HEK293 (cell line): ENCODE data around the gene NDUFA3.

Experiments
- CTCF ChIA-PET: fragments of 350-600 bp; formaldehyde crosslinking; extraction: SDS; loops from one replicate; lab custom pipeline; 2021; ENCODE audit warnings: antibody characterized with exemption; lab: Yijun Ruan, JAX
- POLR2A ChIA-PET: fragments of 300-600 bp; formaldehyde crosslinking; extraction: SDS; loops from one replicate; lab custom pipeline; 2020; ENCODE audit warnings: antibody characterized with exemption, inconsistent platforms; lab: Yijun Ruan, JAX
- H3K27ac ChIP-seq: fragments of 200-500 bp; sonication (Bioruptor generic); 2 replicates; pipeline ENCODE4 v1.5.1; 2014; ENCODE audit warnings: low read depth, low read length, control low read depth, inconsistent platforms; ENCODE audit errors: extremely low read depth
- H3K36me3 ChIP-seq, 2 experiments: fragments of 200-500 bp in 1 of 2; sonication (Bioruptor generic) in 1 of 2; 1 replicate in 1 of 2; 2 replicates in 1 of 2; pipeline ENCODE4 v1.5.1; 2014 to 2017; ENCODE audit warnings: inconsistent platforms in 2 of 2, low read length in 2 of 2; ENCODE audit not compliant: control insufficient read depth in 2 of 2, insufficient read depth in 1 of 2
- H3K4me1 ChIP-seq: fragments of 200-500 bp; sonication (Bioruptor generic); 2 replicates; pipeline ENCODE4 v1.5.1; 2014; ENCODE audit warnings: mild to moderate bottlenecking, low read length, inconsistent platforms; ENCODE audit not compliant: control insufficient read depth, insufficient read depth
- H3K4me3 ChIP-seq: 2 replicates; pipeline ENCODE4 v1.5.1; 2011; ENCODE audit warnings: low read depth, mild to moderate bottlenecking, control low read depth, low read length, moderate library complexity
- H3K9me3 ChIP-seq: fragments of 200-500 bp; sonication (Bioruptor generic); 2 replicates; pipeline ENCODE4 v1.5.1; 2014; ENCODE audit warnings: low read depth, low read length, inconsistent platforms; ENCODE audit not compliant: control insufficient read depth, insufficient read depth
- GLI2 ChIP-seq: fragments of 450-650 bp; formaldehyde crosslinking; IDR thresholded peaks from 2 replicates; pipeline ENCODE4; 2017; ENCODE audit warnings: missing biosample characterization, missing genetic modification characterization, low read depth, borderline replicate concordance
- KLF10 ChIP-seq: fragments of 450-650 bp; IDR thresholded peaks from 2 replicates; pipeline ENCODE4 v1.5.1; 2018; ENCODE audit warnings: missing biosample characterization, mild to moderate bottlenecking, missing genetic modification characterization
- KLF8 ChIP-seq: fragments of 450-650 bp; formaldehyde crosslinking; IDR thresholded peaks from 2 replicates; pipeline ENCODE4 v1.5.1; 2016; ENCODE audit warnings: missing biosample characterization, missing genetic modification characterization
- PRDM1 ChIP-seq: fragments of 450-650 bp; formaldehyde crosslinking; IDR thresholded peaks from 2 replicates; pipeline ENCODE4; 2016; ENCODE audit warnings: missing biosample characterization, missing genetic modification characterization
- REPIN1 ChIP-seq: fragments of 450-650 bp; formaldehyde crosslinking; IDR thresholded peaks from 2 replicates; pipeline ENCODE4 v1.5.1; 2017; ENCODE audit warnings: missing biosample characterization, missing genetic modification characterization, low read depth
- ZBTB17 ChIP-seq: fragments of 450-650 bp; formaldehyde crosslinking; IDR thresholded peaks from 2 replicates; pipeline ENCODE4 v1.5.1; 2016; ENCODE audit warnings: missing biosample characterization, missing genetic modification characterization
- ZBTB7A ChIP-seq: fragments of 450-650 bp; formaldehyde crosslinking; IDR thresholded peaks from 2 replicates; pipeline ENCODE4 v1.5.1; 2016; ENCODE audit warnings: low read depth, missing biosample characterization, missing genetic modification characterization
- ZEB2 ChIP-seq: fragments of 450-650 bp; formaldehyde crosslinking; IDR thresholded peaks from 2 replicates; pipeline ENCODE4 v1.5.1; 2016; ENCODE audit warnings: missing biosample characterization, missing genetic modification characterization
- ZFP41 ChIP-seq: fragments of 450-650 bp; formaldehyde crosslinking; IDR thresholded peaks from 2 replicates; pipeline ENCODE4 v1.5.1; 2016; ENCODE audit warnings: missing biosample characterization, missing genetic modification characterization, borderline replicate concordance
- ZIC2 ChIP-seq: fragments of 450-650 bp; formaldehyde crosslinking; IDR thresholded peaks from 2 replicates; pipeline ENCODE4 v1.5.1; 2016; ENCODE audit warnings: missing biosample characterization, missing genetic modification characterization
- ZNF10 ChIP-seq: fragments of 450-650 bp; formaldehyde crosslinking; IDR thresholded peaks from 2 replicates; pipeline ENCODE4 v1.5.1; 2017; ENCODE audit warnings: missing biosample characterization, missing genetic modification characterization
- ZNF174 ChIP-seq: fragments of 450-650 bp; formaldehyde crosslinking; IDR thresholded peaks from 2 replicates; pipeline ENCODE4 v1.5.0; 2017; ENCODE audit warnings: missing biosample characterization, mild to moderate bottlenecking, missing genetic modification characterization
- ZNF214 ChIP-seq: fragments of 450-650 bp; formaldehyde crosslinking; IDR thresholded peaks from 2 replicates; pipeline ENCODE4 v1.5.1; 2017; ENCODE audit warnings: missing biosample characterization, mild to moderate bottlenecking, missing genetic modification characterization, borderline replicate concordance
- ZNF221 ChIP-seq: fragments of 450-650 bp; formaldehyde crosslinking; IDR thresholded peaks from 2 replicates; pipeline ENCODE4 v1.5.1; 2017; ENCODE audit warnings: missing biosample characterization, missing genetic modification characterization, borderline replicate concordance
- ZNF473 ChIP-seq: fragments of 450-650 bp; formaldehyde crosslinking; IDR thresholded peaks from 2 replicates; pipeline ENCODE4 v1.5.1; 2017; ENCODE audit warnings: missing biosample characterization, missing genetic modification characterization
- ZNF558 ChIP-seq: fragments of 450-650 bp; formaldehyde crosslinking; IDR thresholded peaks from 2 replicates; pipeline ENCODE4 v1.5.1; 2016; ENCODE audit warnings: missing biosample characterization, missing genetic modification characterization
- ZNF560 ChIP-seq: fragments of 450-650 bp; formaldehyde crosslinking; IDR thresholded peaks from 2 replicates; pipeline ENCODE4 v1.5.1; 2017; ENCODE audit warnings: missing biosample characterization, missing genetic modification characterization, borderline replicate concordance
- ZNF658 ChIP-seq: fragments of 450-650 bp; formaldehyde crosslinking; IDR thresholded peaks from 2 replicates; pipeline ENCODE4; 2016; ENCODE audit warnings: missing biosample characterization, missing genetic modification characterization
- ZNF677 ChIP-seq: fragments of 450-650 bp; IDR thresholded peaks from 2 replicates; pipeline ENCODE4 v1.5.0; 2018; ENCODE audit warnings: missing biosample characterization, mild to moderate bottlenecking, missing genetic modification characterization, moderate library complexity
- ZNF747 ChIP-seq: fragments of 450-650 bp; formaldehyde crosslinking; IDR thresholded peaks from 2 replicates; pipeline ENCODE4 v1.5.1; 2016; ENCODE audit warnings: missing biosample characterization, missing genetic modification characterization
- ZNF785 ChIP-seq: fragments of 450-650 bp; formaldehyde crosslinking; IDR thresholded peaks from 2 replicates; pipeline ENCODE4 v1.5.1; 2016; ENCODE audit warnings: missing biosample characterization, missing genetic modification characterization
- TF ChIP-seq, protein P1 (sequence below): fragments of 450-650 bp; formaldehyde crosslinking; conservative IDR thresholded peaks from 2 replicates; pipeline ENCODE4 v1.5.1; 2016; ENCODE audit warnings: low read depth, missing biosample characterization, missing genetic modification characterization
- TF ChIP-seq, protein P2 (sequence below): fragments of 450-650 bp; formaldehyde crosslinking; IDR thresholded peaks from 2 replicates; pipeline ENCODE4 v1.5.1; 2016; ENCODE audit warnings: missing biosample characterization, missing genetic modification characterization, low read depth
- TF ChIP-seq, protein P3 (sequence below): fragments of 450-650 bp; formaldehyde crosslinking; IDR thresholded peaks from 2 replicates; pipeline ENCODE4 v1.5.1; 2016; ENCODE audit warnings: missing biosample characterization, missing genetic modification characterization
- TF ChIP-seq, protein P4 (sequence below): fragments of 450-650 bp; formaldehyde crosslinking; IDR thresholded peaks from 2 replicates; pipeline ENCODE4 v1.5.1; 2016; ENCODE audit warnings: missing biosample characterization, missing genetic modification characterization, borderline replicate concordance
- TF ChIP-seq, protein P5 (sequence below): sonication (generic); formaldehyde crosslinking; IDR thresholded peaks from 2 replicates; pipeline ENCODE4 v1.8.1; 2022; ENCODE audit warnings: mild to moderate bottlenecking, moderate library complexity, missing genetic modification reagents

Gene NDUFA3

DNA sequence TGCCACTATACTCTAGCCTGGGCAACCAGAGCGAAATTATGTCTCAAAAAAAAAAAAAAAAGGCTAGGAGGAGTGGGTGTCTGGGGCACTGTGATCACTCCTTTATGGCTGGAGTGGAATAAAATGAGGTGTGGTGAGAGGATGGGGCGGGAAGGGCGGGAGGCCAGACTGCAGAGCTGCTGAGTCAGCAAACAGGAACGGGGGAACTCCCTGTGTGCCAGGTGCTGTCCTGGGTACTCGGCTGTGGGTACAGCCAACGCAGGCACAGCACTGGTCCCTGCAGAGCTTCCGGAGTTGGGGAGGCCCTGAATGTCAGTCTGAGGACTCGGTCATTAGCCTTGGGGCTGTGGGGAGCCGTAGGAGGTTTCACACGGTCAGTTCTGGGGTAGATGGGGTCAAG, 18.6 kb downstream of the NDUFA3 start (continued):
- TF ChIP-seq, protein P1, sequence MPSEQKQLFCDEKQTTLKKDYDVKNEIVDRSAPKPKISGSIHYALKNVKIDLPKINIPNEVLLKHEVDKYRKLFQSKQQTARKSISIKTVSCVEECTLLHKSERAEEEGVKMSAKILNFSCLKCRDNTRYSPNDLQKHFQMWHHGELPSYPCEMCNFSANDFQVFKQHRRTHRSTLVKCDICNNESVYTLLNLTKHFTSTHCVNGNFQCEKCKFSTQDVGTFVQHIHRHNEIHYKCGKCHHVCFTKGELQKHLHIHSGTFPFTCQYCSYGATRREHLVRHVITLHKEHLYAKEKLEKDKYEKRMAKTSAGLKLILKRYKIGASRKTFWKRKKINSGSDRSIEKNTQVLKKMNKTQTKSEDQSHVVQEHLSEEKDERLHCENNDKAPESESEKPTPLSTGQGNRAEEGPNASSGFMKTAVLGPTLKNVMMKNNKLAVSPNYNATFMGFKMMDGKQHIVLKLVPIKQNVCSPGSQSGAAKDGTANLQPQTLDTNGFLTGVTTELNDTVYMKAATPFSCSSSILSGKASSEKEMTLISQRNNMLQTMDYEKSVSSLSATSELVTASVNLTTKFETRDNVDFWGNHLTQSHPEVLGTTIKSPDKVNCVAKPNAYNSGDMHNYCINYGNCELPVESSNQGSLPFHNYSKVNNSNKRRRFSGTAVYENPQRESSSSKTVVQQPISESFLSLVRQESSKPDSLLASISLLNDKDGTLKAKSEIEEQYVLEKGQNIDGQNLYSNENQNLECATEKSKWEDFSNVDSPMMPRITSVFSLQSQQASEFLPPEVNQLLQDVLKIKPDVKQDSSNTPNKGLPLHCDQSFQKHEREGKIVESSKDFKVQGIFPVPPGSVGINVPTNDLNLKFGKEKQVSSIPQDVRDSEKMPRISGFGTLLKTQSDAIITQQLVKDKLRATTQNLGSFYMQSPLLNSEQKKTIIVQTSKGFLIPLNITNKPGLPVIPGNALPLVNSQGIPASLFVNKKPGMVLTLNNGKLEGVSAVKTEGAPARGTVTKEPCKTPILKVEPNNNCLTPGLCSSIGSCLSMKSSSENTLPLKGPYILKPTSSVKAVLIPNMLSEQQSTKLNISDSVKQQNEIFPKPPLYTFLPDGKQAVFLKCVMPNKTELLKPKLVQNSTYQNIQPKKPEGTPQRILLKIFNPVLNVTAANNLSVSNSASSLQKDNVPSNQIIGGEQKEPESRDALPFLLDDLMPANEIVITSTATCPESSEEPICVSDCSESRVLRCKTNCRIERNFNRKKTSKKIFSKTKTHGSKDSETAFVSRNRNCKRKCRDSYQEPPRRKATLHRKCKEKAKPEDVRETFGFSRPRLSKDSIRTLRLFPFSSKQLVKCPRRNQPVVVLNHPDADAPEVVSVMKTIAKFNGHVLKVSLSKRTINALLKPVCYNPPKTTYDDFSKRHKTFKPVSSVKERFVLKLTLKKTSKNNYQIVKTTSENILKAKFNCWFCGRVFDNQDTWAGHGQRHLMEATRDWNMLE = no peak
- no peak for TF ChIP-seq PRDM1

DNA sequence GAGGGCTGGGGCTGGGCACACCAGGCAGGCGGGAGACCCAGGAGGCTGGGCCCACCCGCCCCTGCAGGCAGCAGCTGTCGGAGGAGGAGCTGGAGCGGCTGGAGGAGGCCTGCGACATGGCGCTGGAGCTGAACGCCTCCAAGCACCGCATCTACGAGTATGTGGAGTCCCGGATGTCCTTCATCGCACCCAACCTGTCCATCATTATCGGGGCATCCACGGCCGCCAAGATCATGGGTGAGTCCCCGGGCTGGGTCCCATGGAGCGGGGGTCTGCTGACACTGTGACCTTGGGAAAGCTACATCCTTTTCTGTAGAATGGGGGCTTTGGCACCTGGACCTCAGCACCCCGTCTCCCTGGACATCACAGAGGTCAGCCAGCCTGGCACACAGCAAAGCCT, 21.0 kb downstream of the NDUFA3 start:
- H3K36me3 ChIP-seq = peaks cover 25 to 91% of the 10 kb centered on the region in 2 experiments
- ChIA-PET CTCF (no interaction called here), POLR2A (interaction anchor here (2.1 to 6.2 kb wide), 2 partner anchors 8 to 13 kb away, joined by 12 to 37 read pairs; partner anchors contain the start of genes CNOT3, PRPF31 and TFPT)

DNA sequence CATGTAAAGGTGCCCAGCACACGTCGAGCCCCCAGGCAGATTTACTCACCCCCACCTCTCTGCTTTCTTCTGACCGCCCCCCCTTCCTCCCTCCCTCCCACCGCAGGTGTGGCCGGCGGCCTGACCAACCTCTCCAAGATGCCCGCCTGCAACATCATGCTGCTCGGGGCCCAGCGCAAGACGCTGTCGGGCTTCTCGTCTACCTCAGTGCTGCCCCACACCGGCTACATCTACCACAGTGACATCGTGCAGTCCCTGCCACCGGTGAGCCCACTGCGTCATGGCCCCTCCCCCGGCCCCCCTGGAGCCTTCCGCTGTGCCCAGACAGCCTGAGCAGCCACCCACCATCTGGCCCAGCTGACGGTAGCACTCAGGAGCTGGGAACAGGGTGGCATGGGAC, 21.7 kb downstream of the NDUFA3 start:
- TF ChIP-seq, protein P2, sequence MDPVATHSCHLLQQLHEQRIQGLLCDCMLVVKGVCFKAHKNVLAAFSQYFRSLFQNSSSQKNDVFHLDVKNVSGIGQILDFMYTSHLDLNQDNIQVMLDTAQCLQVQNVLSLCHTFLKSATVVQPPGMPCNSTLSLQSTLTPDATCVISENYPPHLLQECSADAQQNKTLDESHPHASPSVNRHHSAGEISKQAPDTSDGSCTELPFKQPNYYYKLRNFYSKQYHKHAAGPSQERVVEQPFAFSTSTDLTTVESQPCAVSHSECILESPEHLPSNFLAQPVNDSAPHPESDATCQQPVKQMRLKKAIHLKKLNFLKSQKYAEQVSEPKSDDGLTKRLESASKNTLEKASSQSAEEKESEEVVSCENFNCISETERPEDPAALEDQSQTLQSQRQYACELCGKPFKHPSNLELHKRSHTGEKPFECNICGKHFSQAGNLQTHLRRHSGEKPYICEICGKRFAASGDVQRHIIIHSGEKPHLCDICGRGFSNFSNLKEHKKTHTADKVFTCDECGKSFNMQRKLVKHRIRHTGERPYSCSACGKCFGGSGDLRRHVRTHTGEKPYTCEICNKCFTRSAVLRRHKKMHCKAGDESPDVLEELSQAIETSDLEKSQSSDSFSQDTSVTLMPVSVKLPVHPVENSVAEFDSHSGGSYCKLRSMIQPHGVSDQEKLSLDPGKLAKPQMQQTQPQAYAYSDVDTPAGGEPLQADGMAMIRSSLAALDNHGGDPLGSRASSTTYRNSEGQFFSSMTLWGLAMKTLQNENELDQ (tag by site-specific recombination) = no peak
- TF ChIP-seq ZNF560 (tag by site-specific recombination) (no peak), ZNF658 (no peak), ZFP41 (tag by site-specific recombination) (no peak), ZNF221 (tag by site-specific recombination) (no peak), ZNF473 (no peak), ZNF677 (tag by site-specific recombination) (no peak), ZNF10 (tag by site-specific recombination) (no peak), ZIC2 (tag by site-specific recombination) (no peak), ZEB2 (tag by site-specific recombination) (no peak), REPIN1 (tag by site-specific recombination) (no peak)
- TF ChIP-seq, protein P3, sequence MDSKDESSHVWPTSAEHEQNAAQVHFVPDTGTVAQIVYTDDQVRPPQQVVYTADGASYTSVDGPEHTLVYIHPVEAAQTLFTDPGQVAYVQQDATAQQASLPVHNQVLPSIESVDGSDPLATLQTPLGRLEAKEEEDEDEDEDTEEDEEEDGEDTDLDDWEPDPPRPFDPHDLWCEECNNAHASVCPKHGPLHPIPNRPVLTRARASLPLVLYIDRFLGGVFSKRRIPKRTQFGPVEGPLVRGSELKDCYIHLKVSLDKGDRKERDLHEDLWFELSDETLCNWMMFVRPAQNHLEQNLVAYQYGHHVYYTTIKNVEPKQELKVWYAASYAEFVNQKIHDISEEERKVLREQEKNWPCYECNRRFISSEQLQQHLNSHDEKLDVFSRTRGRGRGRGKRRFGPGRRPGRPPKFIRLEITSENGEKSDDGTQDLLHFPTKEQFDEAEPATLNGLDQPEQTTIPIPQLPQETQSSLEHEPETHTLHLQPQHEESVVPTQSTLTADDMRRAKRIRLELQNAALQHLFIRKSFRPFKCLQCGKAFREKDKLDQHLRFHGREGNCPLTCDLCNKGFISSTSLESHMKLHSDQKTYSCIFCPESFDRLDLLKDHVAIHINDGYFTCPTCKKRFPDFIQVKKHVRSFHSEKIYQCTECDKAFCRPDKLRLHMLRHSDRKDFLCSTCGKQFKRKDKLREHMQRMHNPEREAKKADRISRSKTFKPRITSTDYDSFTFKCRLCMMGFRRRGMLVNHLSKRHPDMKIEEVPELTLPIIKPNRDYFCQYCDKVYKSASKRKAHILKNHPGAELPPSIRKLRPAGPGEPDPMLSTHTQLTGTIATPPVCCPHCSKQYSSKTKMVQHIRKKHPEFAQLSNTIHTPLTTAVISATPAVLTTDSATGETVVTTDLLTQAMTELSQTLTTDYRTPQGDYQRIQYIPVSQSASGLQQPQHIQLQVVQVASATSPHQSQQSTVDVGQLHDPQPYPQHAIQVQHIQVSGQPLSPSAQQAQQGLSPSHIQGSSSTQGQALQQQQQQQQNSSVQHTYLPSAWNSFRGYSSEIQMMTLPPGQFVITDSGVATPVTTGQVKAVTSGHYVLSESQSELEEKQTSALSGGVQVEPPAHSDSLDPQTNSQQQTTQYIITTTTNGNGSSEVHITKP (tag by site-specific recombination) = no peak
- TF ChIP-seq, protein P4, sequence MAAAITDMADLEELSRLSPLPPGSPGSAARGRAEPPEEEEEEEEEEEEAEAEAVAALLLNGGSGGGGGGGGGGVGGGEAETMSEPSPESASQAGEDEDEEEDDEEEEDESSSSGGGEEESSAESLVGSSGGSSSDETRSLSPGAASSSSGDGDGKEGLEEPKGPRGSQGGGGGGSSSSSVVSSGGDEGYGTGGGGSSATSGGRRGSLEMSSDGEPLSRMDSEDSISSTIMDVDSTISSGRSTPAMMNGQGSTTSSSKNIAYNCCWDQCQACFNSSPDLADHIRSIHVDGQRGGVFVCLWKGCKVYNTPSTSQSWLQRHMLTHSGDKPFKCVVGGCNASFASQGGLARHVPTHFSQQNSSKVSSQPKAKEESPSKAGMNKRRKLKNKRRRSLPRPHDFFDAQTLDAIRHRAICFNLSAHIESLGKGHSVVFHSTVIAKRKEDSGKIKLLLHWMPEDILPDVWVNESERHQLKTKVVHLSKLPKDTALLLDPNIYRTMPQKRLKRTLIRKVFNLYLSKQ (tag by site-specific recombination) = no peak
- H3K4me1 ChIP-seq = no peaks in the 10 kb centered on the region
- no peaks in the 10 kb centered on the region for H3K9me3 ChIP-seq
- ChIA-PET CTCF (no interaction called here), POLR2A (interaction anchor here (2.1 to 6.2 kb wide), 2 partner anchors 9 to 13 kb away, joined by 12 to 37 read pairs; partner anchors contain the start of genes CNOT3, PRPF31 and TFPT)
- H3K4me3 ChIP-seq = no peak overlapping the region
- no peak overlapping the region for H3K27ac ChIP-seq
- H3K36me3 ChIP-seq = peaks cover 18 to 94% of the 10 kb centered on the region in 2 experiments

More for the DNA sequence above, 21.0 kb downstream of the NDUFA3 start:
- no peak overlapping the region for H3K4me3 ChIP-seq
- no peak for TF ChIP-seq ZNF785
- TF ChIP-seq KLF8 (tag by site-specific recombination) = no peak
- TF ChIP-seq ZNF558 = no peak
- TF ChIP-seq, protein P5, sequence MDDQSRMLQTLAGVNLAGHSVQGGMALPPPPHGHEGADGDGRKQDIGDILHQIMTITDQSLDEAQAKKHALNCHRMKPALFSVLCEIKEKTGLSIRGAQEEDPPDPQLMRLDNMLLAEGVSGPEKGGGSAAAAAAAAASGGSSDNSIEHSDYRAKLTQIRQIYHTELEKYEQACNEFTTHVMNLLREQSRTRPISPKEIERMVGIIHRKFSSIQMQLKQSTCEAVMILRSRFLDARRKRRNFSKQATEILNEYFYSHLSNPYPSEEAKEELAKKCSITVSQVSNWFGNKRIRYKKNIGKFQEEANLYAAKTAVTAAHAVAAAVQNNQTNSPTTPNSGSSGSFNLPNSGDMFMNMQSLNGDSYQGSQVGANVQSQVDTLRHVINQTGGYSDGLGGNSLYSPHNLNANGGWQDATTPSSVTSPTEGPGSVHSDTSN = no peak
- no peak for TF ChIP-seq ZNF747 (tag by site-specific recombination)
- TF ChIP-seq ZNF214 = no peak
- TF ChIP-seq ZBTB17 (tag by site-specific recombination) = no peak
- TF ChIP-seq ZNF174 (tag by site-specific recombination) = no peak
- no peak for TF ChIP-seq ZBTB7A (tag by site-specific recombination)
- no peak for TF ChIP-seq ZIC2 (tag by site-specific recombination)
- TF ChIP-seq KLF10 (tag by site-specific recombination) = no peak
- no peak for TF ChIP-seq GLI2 (tag by site-specific recombination)
- TF ChIP-seq, all 188 proteins: peak for 0
- no peaks in the 10 kb centered on the region for H3K9me3 ChIP-seq
- H3K4me1 ChIP-seq = no peaks in the 10 kb centered on the region
- no peak overlapping the region for H3K27ac ChIP-seq
